ENCODE measurements around the gene TCERG1L.
"Not testable (repeated sequence)": the region's sequence is repeated elsewhere in the genome, so short reads cannot be mapped to it uniquely, and the experiment has no call there.

TCERG1L gene

DNA sequence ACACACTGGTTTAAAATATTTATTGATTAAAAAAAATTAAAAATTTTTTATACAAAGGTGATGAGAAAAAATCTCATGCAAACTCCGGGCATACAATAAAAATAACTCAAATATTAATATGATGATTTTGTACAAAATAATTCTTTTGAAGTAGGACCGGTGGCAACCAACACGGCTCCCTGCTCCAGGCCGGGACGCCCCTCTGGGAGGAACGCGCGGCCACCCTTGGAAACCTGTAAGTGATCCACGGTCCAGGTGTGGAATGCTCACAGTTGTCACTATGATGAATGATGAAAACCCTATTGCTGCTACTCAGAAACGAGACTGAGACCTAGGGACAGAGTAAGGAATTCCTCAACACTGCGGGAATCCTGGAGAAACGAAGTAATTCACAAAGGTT is 219.1 kb downstream of the TCERG1L start:
- DNase-seq, result no peak

GRCh38 chr10:131091682-131092081 is 219.8 kb downstream of the TCERG1L start:
- no peak for DNase-seq

GRCh38 chr10:131090761-131091661 is 220.5 kb downstream of the TCERG1L start:
- DNase-seq, result no peak

GRCh38 chr10:131089861-131090260 is 221.7 kb downstream of the TCERG1L start:
- DNase-seq, result no peak

DNA sequence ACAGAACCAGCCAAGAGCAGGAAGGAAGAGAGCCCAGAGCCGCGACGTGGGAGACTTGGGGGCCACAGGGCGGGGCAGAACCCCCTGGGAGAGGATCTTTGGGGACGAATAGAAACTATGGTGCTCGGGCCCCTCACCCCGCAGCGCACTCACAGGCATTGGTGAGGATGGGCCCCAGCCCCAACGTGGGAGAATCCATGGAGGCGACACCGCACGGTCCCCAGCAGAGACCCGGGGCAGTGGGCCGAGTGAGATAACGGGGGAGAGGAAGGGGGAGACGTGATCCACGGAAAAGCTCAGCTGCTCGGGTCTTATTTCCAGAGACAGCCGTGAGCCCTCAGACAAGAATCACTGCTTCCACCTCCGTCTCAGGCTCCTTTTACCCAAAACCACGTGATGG is 222.4 kb downstream of the TCERG1L start:
- DNase-seq, result no peak

GRCh38 chr10:131088619-131089018 is 222.9 kb downstream of the TCERG1L start:
- DNase-seq, result no peak

DNA sequence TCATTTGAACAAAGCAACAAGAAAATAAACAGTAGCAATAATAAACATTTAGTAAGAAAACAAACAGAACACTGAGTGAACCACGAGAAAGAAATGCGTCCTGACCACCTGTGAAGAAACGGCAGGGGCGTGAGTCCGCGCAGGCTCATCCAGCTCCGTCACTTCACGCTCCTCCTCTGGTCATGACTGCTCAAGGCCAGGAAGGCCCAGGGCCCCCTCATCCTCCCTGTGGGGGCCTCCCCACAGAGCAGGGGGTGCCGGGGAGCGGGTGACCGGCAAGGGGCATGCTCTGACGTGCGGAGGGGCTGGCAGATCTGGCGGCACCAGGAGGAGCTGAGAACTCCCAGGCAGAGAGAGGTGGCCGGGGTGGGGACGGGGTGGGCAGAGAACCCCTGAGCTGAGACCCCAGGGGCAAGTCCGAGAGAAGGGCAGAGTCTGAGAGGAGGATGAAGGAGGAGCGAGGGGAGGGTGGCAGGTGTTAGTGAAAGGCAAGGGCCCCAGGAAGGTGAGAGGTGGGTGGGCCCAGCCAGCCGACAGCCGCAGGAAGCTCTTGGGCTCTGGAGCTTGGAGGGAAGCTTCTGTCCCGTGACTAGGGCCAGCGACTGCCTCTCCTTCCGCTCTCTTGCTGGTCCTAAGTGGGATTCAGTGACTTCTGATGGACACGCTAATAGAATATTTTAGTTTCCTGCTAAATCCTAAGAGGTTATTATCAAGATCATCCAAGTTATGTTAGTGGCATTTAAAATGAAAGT is 223.9 kb downstream of the TCERG1L start:
- DNase-seq, result no peak

GRCh38 chr10:131086511-131086910 is 225.0 kb downstream of the TCERG1L start:
- DNase-seq, result no peak

GRCh38 chr10:131086094-131086493 is 225.4 kb downstream of the TCERG1L start:
- DNase-seq, result no peak

- DNase-seq, result no peak
These were observed 226.2 kb downstream of the TCERG1L start for GRCh38 chr10:131085091-131085860.

DNA sequence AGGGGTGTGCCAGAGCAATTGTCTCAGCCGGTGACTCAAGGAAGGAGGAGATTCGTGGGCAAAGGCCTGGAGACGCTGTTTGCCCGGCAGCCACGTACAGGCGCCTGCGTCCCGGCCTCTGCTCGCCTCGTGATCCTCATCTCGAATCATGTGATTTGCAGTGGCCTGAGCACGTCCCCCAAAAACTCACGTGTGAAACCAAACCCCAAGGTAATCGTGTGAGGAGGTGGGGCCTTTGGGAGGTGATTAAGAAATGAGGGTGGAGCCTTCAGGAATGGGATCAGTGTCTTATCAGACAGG is 226.8 kb downstream of the TCERG1L start:
- no peak for DNase-seq

GRCh38 chr10:131083915-131084790 is 227.4 kb downstream of the TCERG1L start:
- no peak for DNase-seq

GRCh38 chr10:131082991-131083481 is 228.5 kb downstream of the TCERG1L start:
- no peak for DNase-seq

- DNase-seq, result no peak
These were observed 229.2 kb downstream of the TCERG1L start for GRCh38 chr10:131082201-131082850.

DNA sequence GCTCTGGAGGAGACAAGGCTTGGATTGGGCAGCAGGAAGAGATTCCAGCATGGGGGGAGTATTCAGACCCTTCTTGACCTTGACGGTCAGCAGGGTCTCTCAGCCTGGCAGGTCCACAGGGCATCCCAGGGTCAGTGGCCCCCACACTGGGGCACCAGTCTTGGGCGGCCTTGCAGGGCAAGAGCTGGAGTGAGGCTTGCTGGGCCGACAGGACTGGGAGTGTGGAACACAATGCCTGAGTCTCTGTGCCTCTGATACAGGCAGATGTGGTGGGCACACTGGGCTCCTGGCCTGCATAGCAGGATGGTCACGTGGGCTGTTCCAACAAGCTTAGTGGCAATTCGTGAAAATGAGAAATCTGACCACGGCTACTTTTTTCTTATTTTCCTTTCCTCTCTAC is 229.7 kb downstream of the TCERG1L start:
- no peak for DNase-seq

GRCh38 chr10:131081376-131081775 is 230.1 kb downstream of the TCERG1L start:
- DNase-seq, result no peak

DNA sequence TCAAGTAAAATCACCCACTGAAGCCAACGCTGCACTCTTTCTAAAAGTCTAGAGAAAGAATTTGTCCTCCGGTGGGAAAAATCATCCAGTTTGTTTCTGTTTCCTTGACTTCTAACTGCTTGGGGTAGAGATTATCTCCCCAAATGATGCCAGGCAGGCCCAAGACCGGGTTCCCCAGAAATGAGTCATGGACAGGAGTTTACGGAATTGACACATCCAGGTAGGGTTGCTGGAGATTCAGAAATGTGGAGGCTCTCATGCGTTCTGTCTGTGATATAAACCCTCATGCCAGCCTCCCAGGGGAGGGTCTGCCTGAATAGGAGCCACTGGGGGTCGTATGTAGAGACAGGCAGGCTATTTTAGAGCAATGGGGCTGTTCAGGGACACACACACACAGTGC is 230.9 kb downstream of the TCERG1L start:
- no peak for DNase-seq

DNA sequence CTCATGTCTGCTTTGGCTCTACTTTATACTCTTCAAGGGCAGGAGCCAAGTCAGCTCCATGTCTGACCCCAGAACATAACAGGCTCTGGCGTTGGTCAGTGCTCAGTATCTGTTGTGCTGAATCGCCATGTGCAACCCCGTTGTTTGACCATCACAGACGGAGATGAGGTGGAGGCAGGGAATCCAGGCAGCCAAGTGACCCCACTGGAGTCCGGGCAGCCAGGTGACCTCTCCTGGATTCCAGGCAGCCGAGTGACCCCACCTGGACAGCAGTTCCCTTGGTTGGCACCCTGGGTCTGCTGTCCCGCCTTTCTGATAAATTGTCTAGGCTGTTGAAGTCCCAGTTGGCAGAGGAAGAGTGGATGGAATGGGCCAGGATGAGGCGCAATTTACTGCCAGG is 232.2 kb downstream of the TCERG1L start:
- no peak for DNase-seq

- not testable (repeated sequence) for DNase-seq
These were observed 232.6 kb downstream of the TCERG1L start for GRCh38 chr10:131078882-131079280.

- DNase-seq, result no peak
These were observed 233.2 kb downstream of the TCERG1L start for GRCh38 chr10:131078131-131078881.

DNA sequence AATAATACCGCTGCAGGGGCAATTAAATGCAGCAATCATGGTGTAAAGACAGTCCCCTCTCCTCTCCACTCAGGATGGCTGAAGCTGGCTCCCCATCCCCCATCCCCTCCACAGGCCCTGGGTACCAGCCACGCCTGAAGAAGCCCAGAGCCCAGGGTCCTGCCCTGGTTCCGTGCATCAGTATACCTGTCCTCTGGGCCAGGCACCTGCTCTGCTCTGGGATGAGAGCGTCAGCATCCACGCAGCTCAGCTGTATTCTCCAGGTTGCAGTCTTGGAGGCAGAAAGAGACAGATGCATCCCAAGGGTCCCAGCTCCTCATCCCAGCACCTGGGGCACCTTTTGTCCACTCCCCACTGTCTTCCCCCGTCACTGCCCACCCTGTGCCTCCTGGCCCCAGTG is 233.8 kb downstream of the TCERG1L start:
- DNase-seq, result no peak

All from CD4-positive, alpha-beta T cell treated with Interleukin-21 for 1 hour (primary cell).